GM18858 (cell line): Measurements from ENCODE around the gene HNRNPL.
A peak's percentile ranks its signal among the peaks of the same experiment; 100 is the strongest.
"Not testable (repeated sequence)": the region's sequence is repeated elsewhere in the genome, so short reads cannot be mapped to it uniquely, and the experiment has no call there.

Experiments
- ATAC-seq: cut with Tn5 transposase; IDR thresholded peaks from one replicate; pipeline ENCODE4 v1.9.1; 2021; ENCODE audit not compliant: unreplicated experiment

Gene HNRNPL

DNA sequence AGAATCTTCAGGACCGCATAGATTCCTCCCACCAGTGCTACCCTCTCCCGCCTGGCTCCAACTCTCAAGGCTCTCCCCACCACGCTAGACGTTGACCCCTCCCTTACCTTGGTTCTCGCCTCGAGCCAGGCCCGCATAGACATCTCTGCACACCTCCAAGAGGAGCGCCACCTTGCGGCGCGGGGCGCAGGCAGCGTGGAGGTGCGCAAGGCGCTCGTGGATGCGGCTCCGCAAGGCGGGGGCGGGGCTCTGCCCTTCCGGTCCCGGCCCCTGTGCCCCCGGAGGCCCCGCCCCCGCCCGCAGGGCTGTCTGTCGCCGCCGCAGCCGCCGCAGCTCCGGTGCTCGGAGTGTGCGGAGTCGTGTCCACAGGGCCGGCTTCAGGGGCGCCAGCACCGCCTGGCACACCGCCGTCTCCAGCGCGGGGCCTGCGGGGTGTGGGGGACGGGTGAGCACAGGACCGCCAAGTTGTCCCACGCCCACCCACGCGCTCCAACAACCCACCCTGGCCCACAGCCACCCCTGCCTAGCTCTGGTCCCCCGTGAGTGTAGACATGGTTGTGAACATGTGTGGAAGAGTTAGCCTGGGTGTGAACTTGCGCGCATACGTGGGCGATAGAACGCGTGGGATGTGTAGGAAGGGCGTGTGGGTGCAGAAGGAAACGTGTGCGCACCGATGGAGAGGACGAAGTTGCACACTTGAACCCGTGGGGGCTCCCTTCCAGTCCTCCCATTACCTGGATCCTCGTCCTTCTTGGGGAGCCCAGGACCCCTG is 20.2 kb upstream of the HNRNPL start:
- no peak for ATAC-seq

DNA sequence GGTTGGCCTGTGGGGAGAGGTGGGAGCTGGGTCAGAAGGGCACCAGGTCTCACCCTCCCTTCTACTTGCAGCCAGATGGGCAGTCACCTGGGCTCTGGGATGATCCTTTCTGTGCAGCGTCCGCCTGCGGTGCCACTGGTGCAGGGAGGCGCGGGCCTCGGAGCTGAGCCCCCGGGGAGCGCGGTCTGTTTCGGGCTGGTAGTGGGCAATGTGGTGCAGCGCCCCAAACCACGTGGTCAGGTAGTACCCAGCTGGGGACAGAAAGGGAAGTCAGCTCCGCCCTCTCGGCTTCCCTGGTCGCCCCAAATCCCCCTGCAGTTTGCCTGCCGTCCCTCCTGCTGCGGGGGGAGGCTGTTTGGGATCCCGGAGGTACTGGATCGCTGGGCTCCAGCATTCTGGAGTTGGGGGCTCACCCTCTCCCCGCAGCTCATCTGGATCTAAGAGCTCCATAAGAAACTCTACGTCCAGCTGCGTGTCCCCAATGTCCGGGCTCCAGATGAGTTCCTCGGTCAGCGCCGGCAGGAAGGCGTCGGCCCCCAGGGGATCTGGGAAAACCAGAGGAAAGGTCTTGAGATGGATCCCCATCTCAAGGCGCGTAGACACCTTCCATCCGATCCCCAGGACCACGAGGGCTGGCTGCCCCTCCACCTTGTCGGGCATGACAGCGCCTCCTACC is 19.5 kb upstream of the HNRNPL start:
- no peak for ATAC-seq

DNA sequence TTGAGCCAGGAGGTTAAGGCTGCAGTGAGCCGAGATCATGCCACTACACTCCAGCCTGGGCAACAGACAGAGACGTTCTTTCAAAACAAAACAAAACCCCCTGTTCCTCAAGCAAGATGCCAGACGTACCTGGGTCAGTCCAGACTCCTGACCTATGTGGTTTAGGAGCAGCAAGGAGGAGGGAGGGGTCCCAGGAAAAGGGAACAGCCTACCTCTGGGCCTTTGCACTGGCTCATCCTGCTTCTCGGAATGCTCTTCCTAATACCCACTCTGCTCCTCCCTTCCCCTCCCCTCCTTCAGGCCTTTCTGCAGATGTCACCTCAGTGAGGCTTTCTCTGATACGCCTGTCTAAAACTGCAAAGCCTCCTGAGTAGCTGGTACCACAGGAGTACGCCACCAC is 18.8 kb upstream of the HNRNPL start:
- ATAC-seq: no peak

DNA sequence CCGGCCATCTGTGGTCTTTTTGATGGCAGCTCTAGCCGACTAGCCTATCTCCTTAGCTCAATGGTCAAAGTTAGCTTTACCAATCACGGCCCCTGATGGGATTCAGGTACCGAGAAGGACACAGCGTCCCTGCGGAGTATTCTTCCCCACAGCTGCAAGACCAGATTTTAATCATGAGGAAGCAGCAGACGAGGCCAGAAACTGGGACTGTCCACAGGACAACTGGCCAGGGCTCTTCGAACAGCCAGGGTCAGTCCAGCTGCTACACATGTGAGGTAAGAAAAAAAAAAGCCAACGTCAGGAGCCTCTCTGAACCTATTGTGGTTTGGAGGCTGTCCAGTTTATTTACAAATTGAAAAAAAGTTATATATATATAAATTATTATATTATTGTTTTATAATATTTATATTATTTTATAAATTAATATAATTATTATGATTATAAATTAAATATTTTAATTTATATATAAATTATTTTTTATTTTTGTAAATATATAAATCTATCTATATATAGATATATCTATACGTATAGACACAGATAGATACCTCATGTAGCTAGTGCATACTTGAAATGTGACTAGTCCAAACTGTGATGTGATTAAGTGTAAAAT is 17.5 kb upstream of the HNRNPL start:
- no peak for ATAC-seq

DNA sequence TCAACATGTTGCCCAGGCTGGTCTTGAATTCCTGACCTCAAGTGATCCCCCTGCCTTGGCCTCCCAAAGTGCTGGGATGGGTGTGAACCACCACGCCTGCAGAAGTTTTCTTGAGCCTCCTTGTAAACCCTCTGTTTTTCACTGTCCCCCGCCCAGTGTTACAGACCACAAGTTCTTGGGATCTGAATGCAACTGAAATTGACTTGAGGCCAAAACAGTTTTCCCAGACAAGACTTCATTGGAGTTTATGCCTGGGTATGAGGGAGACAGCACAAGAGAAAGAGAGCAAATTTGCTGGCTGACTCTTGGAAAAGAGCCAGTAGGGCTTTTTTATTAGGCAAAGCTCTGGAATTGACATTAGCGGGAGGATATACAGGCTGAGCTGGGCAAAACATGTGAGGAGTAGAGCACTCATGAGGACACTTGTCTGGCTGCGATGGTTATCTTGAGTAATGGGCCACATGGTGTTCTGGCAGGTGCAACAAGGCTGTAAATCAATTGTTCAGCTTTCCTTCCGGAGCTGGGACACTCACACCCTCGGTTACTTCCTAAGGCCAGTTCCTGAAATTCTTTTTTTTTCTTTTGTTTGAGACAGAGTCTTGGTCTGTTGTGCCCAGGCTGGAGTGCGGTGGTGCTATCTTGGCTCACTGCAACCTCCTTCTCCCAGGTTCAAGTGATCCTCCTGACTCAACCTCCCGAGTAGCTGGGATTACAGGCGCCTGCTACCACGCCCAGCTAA is 12.7 kb upstream of the HNRNPL start:
- no peak for ATAC-seq

DNA sequence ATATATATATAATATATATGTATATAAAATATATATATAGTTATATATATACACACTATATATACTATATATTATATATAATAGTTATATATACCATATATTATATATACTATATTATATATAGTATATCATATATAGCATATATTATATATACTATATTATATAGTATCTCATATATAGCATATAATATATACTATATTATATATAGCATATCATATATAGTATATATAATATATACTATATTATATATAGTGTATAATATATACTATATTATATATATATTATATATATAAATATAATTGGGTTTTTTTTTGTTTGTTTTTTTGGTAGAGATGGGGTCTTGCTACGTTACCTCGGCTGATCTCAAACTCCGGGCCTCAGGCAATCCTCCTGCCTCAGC is 11.6 kb upstream of the HNRNPL start:
- no peak for ATAC-seq

DNA sequence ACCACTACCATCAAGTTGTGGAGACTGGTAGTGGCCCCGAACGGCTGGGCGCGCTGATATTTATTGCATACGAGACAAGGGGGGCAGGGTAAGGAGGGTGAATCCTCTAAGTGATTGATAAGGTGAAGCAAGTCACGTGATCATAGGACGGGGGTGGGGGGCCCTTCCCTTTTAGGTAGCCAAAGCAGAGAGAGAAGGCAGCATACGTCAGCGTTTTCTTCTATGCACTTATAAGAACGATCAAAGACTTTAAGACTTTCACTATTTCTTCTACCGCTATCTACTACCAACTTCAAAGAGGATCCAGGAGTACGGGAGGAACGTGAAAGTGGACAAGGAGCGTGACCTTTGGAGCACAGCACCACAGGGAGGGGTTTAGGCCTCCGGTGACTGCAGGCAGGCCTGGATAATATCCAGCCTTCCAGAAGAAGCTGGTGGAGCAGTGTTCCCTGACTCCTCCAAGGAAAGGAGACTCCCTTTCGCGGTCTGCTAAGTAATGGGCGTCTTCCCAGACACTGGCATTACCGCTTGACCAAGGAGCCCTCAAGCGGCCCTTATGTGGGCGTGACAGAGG is 9.9 kb upstream of the HNRNPL start:
- ATAC-seq: not testable (repeated sequence)

DNA sequence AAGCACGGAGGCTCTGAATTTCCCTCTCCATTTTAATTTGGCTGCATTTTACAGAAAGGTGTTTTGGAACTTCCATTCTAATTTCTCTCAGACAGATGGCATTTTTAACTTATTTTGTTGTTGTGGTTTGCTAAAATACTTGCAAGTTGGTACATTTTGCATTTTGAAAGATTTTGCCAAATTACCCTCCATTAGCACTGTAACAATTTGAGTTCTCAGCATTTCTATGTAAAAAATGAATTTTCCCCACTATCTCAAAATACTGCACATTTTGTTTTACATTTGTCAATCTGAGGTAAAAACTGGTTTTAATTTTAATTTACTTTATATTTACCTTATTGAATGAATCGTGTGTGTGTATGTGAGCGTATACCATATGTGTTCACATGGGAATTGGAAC is 7.0 kb upstream of the HNRNPL start:
- ATAC-seq: no peak

DNA sequence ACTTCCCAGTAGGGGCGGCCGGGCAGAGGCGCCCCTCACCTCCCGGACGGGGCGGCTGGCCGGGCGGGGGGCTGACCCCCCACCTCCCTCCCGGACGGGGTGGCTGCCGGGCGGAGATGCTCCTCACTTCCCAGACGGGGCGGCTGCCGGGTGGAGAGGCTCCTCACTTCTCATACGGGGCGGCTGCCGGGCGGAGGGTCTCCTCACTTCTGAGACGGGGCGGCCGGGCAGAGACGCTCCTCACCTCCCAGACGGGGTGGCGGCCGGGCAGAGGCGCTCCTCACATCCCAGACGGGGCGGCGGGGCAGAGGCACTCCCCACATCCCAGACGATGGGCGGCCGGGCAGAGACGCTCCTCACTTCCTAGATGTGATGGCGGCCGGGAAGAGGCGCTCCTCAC is 6.0 kb upstream of the HNRNPL start:
- ATAC-seq: not testable (repeated sequence)

DNA sequence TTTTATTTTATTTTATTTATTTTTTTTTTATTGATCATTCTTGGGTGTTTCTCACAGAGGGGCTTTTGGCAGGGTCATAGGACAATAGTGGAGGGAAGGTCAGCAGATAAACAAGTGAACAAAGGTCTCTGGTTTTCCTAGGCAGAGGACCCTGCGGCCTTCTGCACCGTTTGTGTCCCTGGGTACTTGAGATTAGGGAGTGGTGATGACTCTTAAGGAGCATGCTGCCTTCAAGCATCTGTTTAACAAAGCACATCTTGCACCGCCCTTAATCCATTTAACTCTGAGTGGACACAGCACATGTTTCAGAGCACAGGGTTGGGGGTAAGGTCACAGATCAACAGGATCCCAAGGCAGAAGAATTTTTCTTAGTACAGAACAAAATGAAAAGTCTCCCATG is 5.2 kb upstream of the HNRNPL start:
- not testable (repeated sequence) for ATAC-seq

DNA sequence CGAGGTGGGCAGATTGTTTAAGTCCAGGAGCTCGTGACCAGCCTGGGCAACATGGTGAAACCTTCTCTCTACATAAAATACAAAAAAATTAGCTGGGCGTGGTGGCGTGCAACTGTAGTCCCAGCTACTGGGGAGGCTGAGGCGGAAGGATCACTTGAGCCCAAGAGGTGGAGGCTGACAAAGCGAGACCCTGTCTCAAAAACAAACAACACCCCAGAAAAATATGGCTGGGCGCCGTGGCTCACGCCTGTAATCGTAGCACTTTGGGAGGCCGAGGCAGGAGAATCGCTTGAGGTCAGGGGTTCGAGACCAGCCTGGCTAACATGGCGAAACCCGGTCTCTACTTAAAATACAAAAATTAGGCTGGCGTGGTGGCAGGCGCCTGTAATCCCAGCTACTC is 3.4 kb upstream of the HNRNPL start:
- ATAC-seq: no peak

DNA sequence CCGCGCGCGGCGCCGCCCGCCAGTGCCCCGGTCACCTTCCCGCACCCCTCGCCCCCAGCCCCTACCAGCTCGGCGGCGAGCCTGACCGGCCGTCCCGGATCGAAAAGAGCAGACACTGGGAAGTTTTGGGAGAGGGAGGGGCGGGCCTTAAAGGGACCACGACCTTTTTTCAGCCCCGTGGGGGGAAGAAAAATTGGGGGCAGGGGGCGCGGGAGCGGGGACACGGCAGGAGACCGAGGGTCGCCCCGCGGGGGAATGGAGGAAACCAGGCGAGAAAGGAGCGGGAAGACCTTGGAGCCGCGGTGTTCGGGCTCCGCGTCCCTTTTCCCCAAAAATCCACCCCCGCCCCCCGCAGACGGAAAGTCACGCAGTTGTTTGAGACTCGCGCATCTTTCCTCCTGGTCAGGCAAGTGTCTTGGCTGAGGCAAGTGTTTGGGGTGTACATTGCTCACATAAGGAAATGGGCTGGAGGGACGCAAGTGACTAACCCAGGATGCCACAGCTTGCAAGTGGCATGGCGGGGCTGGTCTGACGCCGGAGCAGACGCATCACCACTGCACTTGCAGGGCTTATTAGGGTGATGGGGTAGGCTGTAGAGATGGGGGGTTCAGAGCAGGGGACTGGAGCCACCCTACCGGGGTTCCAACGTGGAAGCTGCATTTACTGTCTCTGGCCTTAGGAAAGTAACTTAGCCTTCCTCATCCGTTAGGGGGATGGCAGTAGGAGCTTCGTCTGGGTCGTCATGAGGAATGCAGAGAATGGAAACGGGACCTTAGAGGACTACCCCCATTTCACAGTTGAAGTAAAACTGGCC is 2.7 kb upstream of the HNRNPL start:
- ATAC-seq: no peak

DNA sequence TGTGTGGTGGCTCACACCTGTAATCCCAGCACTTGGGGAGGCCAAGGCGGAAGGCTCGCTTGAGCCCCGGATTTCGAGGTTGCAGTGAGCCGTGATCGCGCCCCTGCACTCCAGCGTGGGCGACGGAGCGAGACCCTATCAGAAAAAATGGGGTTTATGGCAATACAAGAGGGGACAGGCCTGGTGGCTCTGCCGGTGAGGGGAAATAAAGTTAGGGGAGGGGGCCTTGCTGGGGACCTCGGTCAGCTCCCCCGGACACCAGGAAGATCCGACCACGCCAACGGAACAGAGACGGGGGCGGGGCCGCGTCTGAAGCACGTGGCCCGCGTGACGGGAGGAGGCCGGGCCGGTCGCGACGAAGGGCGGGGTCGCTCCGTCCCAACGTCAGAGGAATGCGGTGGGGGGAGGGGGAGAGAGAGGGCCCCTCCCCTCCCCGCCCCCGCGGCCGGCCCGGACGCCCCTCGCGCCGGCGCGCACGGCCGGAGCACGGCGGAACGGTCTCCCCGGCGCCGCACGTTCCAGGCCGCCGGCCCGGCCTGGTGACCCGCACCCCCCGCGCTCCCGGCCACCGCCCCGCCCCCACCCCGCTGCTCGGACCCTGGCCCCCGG is 1.9 kb upstream of the HNRNPL start:
- no peak for ATAC-seq

DNA sequence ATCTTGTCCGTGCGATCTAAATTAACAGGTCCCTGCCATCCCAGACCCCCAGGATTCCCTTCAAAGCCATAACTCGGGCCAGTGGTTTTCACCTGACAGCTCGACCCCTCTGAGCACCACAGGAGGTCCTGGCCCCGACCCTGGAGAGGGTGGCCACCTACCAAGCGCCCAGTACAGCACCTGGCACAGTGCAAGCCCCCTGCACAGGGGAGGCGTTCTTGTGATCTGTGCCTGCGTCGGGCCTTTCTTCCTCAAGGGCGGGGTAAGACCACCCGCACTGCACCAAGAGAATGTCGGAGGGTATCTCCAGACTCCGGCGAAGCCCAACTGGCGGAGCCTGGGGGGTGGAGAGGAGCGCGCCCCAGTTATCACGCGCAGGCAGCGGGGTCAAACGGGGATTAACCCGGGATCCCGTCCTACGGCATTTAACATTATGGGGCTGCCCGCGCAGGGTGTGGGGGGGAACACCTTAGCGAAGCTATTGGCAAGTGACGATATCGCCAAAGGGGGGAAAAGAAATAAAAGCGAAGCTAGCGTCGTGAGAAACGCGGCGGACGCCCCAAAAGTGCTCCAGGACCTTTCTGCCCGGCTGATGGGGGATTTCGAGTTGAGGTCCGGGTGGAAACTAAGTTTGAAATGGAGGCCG is 1.3 kb upstream of the HNRNPL start:
- no peak for ATAC-seq

DNA sequence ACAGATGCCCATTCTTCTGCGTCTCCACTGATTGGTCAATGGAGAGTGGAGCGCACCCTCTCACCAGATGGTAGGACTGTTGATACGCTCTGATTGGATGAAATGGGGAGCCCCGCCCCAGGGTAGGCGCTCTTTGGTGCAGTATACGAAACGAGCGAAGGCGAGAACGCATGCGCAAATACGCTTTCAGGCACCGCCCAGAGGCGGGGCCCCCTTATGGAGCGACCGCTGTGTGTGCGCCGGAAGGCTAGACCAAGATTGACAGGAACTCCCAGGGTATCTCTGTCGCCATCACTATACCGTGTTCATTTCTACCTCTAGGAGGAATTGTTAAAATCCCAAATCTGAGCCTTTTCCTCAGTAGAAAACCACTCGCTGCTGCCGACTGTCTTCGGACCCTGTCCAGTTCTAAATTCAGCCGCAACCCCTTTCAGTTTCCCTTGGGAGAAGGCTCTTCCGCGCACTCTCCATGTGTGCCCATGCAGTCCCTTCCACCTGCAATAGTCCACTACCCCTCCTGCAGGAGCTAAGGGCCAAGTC is 720 bp upstream of the HNRNPL start:
- ATAC-seq: peak; percentile 56

DNA sequence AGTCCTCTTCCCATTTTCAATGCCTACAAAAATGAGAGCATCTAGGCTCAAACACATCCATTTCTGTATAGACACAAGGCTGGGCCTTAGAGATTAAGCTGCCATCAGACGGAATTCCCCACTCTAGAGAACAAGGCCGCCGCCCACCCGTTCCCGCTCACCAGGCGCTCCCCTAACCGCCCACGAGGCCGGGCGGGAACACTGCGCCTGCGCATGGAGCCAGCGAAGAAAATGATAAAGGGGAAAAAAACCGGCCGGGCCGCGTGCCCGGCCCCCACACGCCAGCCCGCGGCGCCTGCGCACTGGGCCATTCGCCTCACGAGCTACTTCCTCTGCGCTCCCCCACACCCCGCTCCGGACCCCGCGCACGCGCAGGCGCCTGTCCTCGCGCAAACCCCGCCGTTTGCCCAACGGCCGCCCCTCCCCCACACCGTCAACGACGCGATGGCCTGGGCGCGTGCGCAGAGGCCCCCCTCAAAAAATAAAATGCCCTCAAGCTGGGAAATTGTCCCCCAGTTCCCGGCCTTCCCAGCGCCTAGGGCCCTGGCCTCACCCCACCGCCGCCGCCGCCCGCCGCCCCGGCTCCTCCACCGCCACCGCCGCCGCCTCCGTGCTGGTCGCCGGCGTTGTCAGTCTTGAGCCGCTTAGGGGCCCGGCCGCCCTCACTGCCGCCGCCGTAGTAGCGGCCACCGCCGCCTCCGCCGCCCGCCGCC is 483 bp downstream of the HNRNPL start:
- ATAC-seq: peak; percentile 20

DNA sequence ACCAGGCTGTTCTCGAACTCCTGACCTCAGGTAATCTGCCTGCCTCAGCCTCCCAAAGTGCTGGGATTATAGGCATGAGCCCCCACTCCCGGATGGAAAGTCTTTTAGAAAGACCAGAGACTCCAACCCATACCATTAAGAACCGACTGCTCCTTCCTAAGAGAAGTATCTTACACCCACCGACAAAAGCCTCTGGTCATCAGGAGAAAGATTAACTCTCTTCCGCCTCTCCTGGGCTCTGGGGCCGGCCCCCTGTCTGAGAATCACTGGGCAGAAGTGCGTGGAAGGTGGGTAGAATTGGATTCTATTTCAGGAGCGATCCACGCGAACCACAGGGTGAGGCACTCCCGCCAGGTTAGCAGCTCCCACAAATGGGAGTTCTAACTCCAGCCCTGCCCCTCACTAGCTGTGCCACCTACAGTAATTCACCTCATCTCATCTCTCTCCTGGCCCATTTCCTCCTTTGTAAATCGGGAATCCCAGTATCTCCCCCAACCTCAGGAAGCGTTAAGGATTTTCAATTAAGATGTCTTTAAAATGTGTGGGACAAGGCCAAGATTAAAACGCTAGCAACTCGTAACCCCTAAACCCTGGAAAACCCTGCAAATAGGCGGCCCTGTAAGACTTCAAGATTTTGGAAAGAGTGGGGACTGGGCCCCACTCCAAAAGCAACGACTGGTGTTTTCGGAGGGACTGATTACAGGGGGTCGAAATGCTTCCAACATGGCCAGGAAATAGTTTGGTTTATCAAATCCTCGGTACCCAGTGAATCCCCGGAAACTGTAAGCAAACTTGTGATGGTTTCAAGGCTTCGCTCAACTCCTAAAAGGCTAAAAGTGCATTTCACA is 1.3 kb downstream of the HNRNPL start:
- ATAC-seq: no peak

DNA sequence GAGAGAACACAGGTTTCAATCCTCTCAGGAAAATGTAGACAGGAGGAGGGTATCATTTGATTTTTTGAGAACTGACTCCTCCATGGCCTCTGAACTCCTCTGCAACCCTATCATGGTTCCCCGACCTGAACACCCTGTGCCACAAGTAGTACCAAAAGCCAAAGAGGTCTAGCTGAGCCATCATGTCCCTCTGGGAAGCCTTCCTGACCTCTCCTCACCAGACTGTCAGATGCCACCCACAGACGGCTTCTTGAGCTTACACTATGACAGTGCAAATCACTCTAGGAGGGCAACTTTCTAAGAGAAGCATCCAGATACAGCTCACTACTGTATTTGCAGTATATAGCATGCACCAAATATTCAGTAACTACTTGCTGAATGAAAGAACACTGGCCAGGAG is 3.7 kb downstream of the HNRNPL start:
- no peak for ATAC-seq
